ENCODE measurements around the gene IQCH. TPM values are rescaled to one million over a fixed set of nuclear protein-coding genes. Genes with fewer than 3 reads are reported as not detected.

IQCH gene
- total and polyA plus RNA-seq, 12 donors, result 0.67 to 7.3 (median 2.9) TPM

DNA sequence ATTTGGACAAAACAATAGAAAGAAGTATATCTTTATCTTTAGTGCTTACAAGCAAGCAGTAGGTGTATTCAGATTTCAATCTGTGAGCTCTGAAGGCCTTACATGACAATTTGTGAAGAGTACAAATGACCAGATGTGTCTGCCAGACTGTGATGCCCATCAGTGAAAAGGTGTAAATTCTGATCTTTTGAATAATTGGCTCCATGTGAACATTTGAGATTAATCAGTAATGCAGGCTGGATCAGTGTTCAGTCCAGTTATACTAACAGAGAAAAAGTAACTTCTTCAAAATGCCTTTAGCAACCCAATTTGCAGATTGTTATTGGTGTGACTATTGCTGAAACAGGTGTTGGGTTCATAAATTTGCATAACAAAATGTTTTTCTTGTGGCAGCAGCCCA lies 5.2 kb downstream of the IQCH start:
- Histone ChIP-seq H3K36me3 (replicated peaks in 1 of 2) (no peaks in the 10 kb centered on the region), H3K4me3 (no peak overlapping the region), H3K27ac (no peak overlapping the region), H3K27me3 (no peaks in the 10 kb centered on the region), H3K9me3 (replicated peaks in 1 of 3) (no peaks in the 10 kb centered on the region), H3K4me1 (replicated peaks in 1 of 2) (peaks cover 0 to 8% of the 10 kb centered on the region in 2 donors)
- no peak for DNase-seq
- TF ChIP-seq, protein P1, sequence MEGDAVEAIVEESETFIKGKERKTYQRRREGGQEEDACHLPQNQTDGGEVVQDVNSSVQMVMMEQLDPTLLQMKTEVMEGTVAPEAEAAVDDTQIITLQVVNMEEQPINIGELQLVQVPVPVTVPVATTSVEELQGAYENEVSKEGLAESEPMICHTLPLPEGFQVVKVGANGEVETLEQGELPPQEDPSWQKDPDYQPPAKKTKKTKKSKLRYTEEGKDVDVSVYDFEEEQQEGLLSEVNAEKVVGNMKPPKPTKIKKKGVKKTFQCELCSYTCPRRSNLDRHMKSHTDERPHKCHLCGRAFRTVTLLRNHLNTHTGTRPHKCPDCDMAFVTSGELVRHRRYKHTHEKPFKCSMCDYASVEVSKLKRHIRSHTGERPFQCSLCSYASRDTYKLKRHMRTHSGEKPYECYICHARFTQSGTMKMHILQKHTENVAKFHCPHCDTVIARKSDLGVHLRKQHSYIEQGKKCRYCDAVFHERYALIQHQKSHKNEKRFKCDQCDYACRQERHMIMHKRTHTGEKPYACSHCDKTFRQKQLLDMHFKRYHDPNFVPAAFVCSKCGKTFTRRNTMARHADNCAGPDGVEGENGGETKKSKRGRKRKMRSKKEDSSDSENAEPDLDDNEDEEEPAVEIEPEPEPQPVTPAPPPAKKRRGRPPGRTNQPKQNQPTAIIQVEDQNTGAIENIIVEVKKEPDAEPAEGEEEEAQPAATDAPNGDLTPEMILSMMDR (IDR thresholded peaks at IDR 0.05), result no peak
- no peak for TF ChIP-seq POLR2A (IDR thresholded peaks at IDR 0.05)
- intact Hi-C loops (cut with DNase I), result no loop called here

DNA sequence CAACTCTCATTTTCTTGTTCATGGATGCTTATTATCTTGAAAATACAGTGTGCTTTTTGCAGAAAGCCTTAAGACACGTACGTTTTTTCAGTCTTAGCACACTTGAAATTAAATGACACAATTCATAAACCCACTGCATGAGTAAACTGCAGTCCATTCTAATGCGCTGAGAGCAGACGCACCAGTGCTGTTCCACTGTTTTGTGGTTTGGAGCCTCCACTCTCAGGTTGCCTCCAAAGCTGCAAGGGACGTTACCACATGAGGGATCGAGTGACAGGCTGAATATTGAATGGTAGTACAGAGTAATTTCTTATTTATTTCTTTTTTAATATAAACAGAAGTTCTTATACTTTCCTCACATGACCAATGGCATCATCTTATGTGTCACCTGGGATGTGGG lies 12.3 kb downstream of the IQCH start:
- intact Hi-C loops (cut with DNase I), result no loop called here
- Histone ChIP-seq H3K27me3 (no peaks in the 10 kb centered on the region), H3K4me3 (no peak overlapping the region), H3K27ac (no peak overlapping the region), H3K36me3 (replicated peaks in 1 of 2) (no peaks in the 10 kb centered on the region), H3K9me3 (replicated peaks in 1 of 3) (no peaks in the 10 kb centered on the region), H3K4me1 (replicated peaks in 1 of 2) (no peaks in the 10 kb centered on the region)
- TF ChIP-seq, protein P1 (IDR thresholded peaks at IDR 0.05), result no peak
- no peak for TF ChIP-seq POLR2A (IDR thresholded peaks at IDR 0.05)
- DNase-seq, result no peak
- 88 to 93% (median 91%) methylated on average over 6 of the region's 6 CpGs for WGBS, 4 donors

DNA sequence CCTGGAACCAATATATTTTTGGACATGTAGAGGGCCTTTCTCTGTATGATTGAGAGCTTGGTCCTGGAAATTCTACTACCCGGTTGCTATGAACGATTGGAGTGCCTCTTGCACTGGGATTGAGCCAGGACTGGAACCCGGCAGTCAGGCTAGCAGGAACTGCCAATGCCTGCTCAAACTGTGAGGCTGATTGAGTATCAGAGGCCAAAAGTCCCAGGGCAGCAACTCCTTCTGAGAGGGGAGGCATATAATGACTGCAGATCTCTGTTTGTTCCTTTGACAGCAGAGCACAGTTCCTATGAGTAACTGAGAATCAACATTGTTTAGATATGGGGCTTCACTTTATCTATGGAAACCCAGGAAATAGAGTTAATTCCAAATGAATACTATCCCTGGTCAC lies 12.9 kb downstream of the IQCH start:
- TF ChIP-seq, protein P1 (IDR thresholded peaks at IDR 0.05), result no peak
- no peak for TF ChIP-seq POLR2A (IDR thresholded peaks at IDR 0.05)

DNA sequence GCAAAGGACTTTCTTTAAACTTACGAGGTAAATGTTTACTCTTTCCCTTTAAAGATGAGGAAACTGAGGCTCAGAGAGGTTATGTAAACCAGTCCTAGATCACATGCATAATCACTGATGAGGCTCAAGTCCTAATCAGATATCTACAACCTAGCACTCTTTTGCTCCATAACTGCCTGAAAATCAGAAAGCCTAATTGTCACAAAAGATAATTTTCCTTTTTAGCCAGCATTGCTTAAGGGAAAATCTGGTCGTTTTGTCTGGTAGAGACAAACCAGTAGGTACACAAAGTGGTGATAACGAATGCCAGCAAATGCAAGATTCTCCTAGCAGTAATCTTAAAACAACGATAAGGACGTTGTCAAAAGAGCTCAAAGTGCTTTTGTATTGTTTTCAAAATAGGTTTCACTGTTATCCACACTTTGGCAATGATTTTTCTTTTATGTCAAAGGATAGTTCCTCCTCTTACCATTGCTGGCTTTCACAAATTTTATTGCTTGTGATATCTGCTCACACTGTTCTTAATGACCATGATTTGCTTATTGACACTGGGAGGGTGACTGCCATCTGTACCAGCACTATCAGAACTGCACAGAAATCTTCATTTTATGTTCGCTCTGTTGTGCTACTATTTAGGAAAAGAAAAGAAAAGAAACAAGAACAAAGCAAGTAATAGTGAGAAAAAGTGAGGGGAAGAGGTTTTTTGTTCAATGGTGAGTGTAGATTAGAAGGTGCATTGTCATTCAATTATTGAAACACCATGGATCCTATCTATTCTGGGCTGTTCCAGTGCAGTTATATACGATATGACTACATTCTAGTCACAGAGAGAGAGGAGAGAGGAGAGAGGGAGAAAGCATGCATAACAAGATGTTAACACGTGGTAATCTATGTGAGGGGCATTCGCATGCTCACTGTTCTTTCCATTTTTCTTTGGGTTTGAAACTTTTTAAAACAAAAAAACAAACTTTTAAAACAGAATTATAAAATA lies 13.7 kb downstream of the IQCH start:
- H3K27ac ChIP-seq, result no peak overlapping the region
- no peaks in the 10 kb centered on the region for H3K9me3 ChIP-seq (replicated peaks in 1 of 3)
- H3K36me3 ChIP-seq (replicated peaks in 1 of 2), result no peaks in the 10 kb centered on the region
- no peaks in the 10 kb centered on the region for H3K4me1 ChIP-seq (replicated peaks in 1 of 2)
- H3K4me3 ChIP-seq, result no peak overlapping the region
- WGBS, 4 donors, result 82 to 87% (median 83%) methylated on average over 9 of the region's 9 CpGs
- no peak for TF ChIP-seq POLR2A (IDR thresholded peaks at IDR 0.05)
- TF ChIP-seq, protein P1 (IDR thresholded peaks at IDR 0.05), result no peak
- no peaks in the 10 kb centered on the region for H3K27me3 ChIP-seq
- intact Hi-C loops (cut with DNase I), result no loop called here
- no peak for DNase-seq

More for the DNA sequence above, 12.9 kb downstream of the IQCH start:
- Histone ChIP-seq H3K9me3 (replicated peaks in 1 of 3) (no peaks in the 10 kb centered on the region), H3K27ac (no peak overlapping the region), H3K4me3 (no peak overlapping the region), H3K4me1 (replicated peaks in 1 of 2) (no peaks in the 10 kb centered on the region), H3K27me3 (no peaks in the 10 kb centered on the region), H3K36me3 (replicated peaks in 1 of 2) (no peaks in the 10 kb centered on the region)
- 61 to 78% (median 73%) methylated on average over 3 of the region's 3 CpGs for WGBS, 4 donors
- intact Hi-C loops (cut with DNase I), result no loop called here
- no peak for DNase-seq
